ENCODE results near the gene KIF26B.

The KIF26B gene

DNA sequence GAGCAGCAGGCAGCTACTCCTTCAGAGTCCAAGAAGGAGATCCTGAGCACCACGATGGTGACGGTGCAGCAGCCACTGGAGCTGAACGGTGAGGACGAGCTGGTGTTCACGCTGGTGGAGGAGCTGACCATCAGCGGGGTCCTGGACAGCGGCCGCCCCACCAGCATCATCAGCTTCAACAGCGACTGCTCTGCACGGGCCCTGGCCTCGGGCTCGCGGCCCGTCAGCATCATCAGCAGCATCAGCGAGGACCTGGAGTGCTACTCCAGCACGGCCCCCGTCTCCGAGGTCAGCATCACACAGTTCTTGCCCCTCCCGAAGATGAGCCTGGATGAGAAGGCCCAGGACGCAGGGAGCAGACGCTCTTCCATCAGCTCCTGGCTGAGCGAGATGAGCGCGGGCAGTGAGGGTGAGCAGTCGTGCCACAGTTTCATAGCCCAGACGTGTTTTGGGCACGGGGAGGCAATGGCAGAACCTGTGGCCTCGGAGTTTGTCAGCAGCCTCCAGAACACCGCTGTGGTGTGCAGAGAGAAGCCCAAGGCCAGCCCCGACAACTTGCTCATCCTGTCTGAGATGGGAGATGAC, 531.8 kb downstream of the KIF26B start:
- no peak for DNase-seq (ENCODE audit: low read depth in 2 of 2)
- H3K4me3 ChIP-seq (replicated peaks in 1 of 2; ENCODE audit: low read depth in 2 of 2, low read length in 2 of 2): no peak overlapping the region
- TF ChIP-seq, protein P1, sequence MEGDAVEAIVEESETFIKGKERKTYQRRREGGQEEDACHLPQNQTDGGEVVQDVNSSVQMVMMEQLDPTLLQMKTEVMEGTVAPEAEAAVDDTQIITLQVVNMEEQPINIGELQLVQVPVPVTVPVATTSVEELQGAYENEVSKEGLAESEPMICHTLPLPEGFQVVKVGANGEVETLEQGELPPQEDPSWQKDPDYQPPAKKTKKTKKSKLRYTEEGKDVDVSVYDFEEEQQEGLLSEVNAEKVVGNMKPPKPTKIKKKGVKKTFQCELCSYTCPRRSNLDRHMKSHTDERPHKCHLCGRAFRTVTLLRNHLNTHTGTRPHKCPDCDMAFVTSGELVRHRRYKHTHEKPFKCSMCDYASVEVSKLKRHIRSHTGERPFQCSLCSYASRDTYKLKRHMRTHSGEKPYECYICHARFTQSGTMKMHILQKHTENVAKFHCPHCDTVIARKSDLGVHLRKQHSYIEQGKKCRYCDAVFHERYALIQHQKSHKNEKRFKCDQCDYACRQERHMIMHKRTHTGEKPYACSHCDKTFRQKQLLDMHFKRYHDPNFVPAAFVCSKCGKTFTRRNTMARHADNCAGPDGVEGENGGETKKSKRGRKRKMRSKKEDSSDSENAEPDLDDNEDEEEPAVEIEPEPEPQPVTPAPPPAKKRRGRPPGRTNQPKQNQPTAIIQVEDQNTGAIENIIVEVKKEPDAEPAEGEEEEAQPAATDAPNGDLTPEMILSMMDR (IDR thresholded peaks at IDR 0.05; ENCODE audit: low read depth, low read length): no peak

GRCh38 chr1:245687152-245687635, 532.4 kb downstream of the KIF26B start:
- DNase-seq (ENCODE audit: low read depth in 2 of 2): no peak
- H3K4me3 ChIP-seq (replicated peaks in 1 of 2; ENCODE audit: low read depth in 2 of 2, low read length in 2 of 2): no peak overlapping the region

DNA sequence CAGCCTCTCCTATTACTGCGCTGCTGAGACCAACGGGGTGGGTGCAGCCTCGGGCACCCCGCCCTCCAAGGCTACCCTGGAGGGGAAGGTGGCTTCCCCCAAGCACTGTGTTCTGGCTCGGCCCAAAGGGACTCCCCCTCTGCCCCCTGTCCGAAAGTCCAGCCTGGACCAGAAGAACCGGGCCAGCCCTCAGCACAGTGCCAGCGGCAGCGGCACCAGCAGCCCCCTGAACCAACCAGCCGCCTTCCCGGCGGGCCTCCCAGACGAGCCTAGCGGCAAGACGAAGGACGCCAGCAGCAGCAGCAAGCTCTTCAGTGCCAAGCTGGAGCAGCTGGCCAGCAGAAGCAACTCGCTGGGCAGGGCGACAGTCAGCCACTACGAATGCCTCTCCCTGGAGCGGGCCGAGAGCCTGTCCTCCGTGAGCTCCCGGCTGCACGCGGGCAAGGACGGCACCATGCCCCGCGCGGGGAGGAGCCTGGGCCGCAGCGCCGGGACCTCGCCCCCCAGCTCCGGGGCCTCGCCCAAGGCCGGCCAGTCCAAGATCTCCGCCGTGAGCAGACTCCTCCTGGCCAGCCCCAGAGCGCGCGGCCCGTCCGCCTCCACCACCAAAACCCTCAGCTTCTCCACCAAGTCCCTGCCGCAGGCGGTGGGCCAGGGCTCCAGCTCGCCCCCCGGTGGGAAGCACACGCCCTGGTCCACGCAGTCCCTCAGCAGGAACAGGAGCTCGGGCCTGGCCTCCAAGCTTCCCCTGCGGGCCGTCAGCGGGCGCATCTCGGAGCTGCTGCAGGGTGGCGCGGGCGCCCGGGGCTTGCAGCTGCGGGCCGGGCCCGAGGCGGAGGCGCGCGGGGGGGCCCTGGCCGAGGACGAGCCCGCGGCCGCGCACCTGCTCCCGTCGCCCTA, 533.1 kb downstream of the KIF26B start:
- H3K4me3 ChIP-seq (replicated peaks in 1 of 2; ENCODE audit: low read depth in 2 of 2, low read length in 2 of 2): no peak overlapping the region
- no peak for DNase-seq (ENCODE audit: low read depth in 2 of 2)
- TF ChIP-seq, protein P1 (IDR thresholded peaks at IDR 0.05; ENCODE audit: low read depth, low read length): no peak

More at GRCh38 chr1:245687152-245687635, 532.4 kb downstream of the KIF26B start:
- TF ChIP-seq, protein P1 (IDR thresholded peaks at IDR 0.05; ENCODE audit: low read depth, low read length): no peak

DNA sequence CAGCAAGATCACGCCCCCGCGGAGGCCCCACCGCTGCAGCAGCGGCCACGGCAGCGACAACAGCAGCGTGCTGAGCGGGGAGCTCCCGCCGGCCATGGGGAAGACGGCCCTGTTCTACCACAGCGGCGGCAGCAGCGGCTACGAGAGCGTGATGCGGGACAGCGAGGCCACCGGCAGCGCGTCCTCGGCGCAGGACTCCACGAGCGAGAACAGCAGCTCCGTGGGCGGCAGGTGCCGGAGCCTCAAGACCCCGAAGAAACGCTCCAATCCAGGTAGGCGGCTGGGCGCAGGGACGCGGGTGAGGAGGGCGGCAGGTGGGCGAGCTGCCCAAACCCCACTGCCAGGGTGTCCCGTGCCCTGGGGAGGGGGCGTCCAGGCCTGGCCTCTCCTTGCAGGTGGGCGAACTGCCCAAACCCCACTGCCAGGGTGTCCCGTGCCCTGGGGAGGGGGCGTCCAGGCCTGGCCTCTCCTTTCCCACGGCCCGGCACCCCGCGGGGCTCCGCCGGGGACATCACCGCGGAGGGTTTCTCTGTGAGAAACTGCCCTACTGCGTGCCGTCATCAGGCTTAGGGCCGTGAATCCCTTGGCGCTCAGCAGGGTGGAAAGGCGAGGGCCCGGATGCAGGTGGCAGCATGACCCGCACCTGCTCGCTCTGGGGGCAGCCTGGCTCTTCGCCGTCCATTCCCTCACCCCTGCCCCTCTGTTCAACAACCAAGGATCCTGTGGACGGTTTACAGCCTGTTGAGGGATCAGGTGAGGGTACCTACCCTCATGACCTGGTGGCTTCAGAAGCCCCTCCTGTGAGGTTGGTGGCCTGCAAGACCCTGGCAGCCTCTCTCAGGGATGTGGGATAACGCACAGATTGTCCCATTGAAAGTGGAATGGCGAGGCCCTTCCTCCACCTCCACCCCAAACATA, 534.0 kb downstream of the KIF26B start:
- H3K4me3 ChIP-seq (replicated peaks in 1 of 2; ENCODE audit: low read depth in 2 of 2, low read length in 2 of 2): no peak overlapping the region
- no peak for DNase-seq (ENCODE audit: low read depth in 2 of 2)
- TF ChIP-seq, protein P1 (IDR thresholded peaks at IDR 0.05; ENCODE audit: low read depth, low read length): no peak

DNA sequence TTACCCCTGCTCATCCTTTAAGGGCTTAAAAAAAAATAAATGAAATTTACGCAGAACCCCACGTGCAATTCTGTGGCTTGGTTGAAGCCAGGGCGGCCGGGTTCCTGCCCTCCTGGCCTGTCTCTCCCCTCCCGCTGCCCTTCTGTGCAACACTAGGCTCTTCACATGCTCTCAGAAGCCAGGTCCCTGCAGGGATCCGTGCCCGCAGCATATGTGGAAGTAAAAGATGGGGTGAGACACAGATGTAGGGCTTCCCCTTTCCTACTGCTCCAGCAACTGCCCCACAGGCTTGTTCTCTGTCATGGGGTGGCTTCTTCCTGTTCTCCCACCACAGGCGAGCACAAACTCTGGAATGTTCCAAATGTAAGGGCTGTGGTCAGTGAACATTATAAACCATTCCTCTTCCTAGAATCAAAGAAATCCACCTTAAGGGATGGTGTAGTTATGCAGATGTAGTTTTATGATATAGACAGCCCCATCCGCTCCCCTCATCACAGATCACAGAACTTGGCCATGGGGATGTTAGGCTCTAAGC, 535.4 kb downstream of the KIF26B start:
- H3K4me3 ChIP-seq (replicated peaks in 1 of 2; ENCODE audit: low read depth in 2 of 2, low read length in 2 of 2): no peak overlapping the region
- DNase-seq (ENCODE audit: low read depth in 2 of 2): no peak
- TF ChIP-seq, protein P1 (IDR thresholded peaks at IDR 0.05; ENCODE audit: low read depth, low read length): no peak

DNA sequence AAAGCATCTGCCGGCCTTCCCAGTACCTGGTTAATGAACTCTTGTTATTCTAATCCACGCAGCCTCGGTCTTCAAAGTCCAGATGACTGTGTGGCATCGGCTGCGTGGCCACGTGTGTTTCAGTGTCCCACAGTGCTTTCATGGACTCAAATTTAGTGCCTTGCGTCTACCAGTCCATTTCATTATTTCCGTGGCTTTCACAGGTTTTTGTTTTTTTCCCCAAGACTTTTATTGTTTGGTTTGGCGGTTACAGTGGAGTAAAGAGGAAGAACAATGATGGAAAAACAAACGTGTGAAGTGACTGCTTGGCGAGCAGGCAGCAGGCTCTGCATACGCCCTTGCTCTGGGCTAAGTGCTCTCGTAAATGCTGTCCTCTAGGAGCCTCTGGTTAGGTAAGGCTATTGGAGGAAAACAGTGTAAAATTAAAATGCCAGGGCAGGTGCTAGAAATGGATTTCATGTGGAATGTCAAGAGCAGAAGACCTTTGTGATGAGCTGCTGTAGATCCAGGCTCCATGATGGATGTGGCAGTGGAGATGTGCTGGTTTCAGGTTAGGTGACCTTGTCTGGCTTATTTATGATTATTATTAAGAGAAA, 536.3 kb downstream of the KIF26B start:
- DNase-seq (ENCODE audit: low read depth in 2 of 2): no peak
- no peak overlapping the region for H3K4me3 ChIP-seq (replicated peaks in 1 of 2; ENCODE audit: low read depth in 2 of 2, low read length in 2 of 2)
- TF ChIP-seq, protein P1 (IDR thresholded peaks at IDR 0.05; ENCODE audit: low read depth, low read length): no peak
